HepG2 (cell line): Measurements from ENCODE around the gene KRTAP10-4. TPM values are rescaled to one million over a fixed set of nuclear protein-coding genes. Genes with fewer than 3 reads are reported as not detected.

ENCODE experiments used
- ATAC-seq: fragments of 200-7000 bp; cut with Tn5 transposase; 3 replicates; pipeline ENCODE4 v1.9.1; 2020; ENCODE audit warnings: mild to moderate bottlenecking, moderate library complexity
- BruUV-seq: library from RNA; stranded (reverse); fragments of 400-500 nt; replicated peaks from 2 replicates; lab custom pipeline; 2021; lab: Mats Ljungman, UMichigan
- CTCF ChIA-PET: fragments of 300-600 bp; formaldehyde crosslinking; extraction: SDS; loops from one replicate; lab custom pipeline; 2021; ENCODE audit warnings: low total read pairs, inconsistent platforms, low intra/inter-chr PET ratio; lab: Yijun Ruan, JAX
- POLR2A ChIA-PET: fragments of 350-600 bp; sonication (Branson Sonifier 250); formaldehyde crosslinking; loops from one replicate; lab custom pipeline; 2020; ENCODE audit warnings: antibody characterized with exemption, inconsistent platforms; lab: Yijun Ruan, JAX
- DNase-seq: peaks from one replicate; pipeline ENCODE4 v3.0.0-alpha.2; 2015; ENCODE audit warnings: low spot score
- FAIRE-seq: peaks from 3 replicates; lab custom pipeline; 2011; peaks lifted over from hg19 to GRCh38; lab: Jason Lieb, UNC
- H2AFZ ChIP-seq: one replicate; pipeline ENCODE4 v1.6.1; 2011; ENCODE audit warnings: low read length, inconsistent platforms
- H3K27ac ChIP-seq: fragments of 300-600 bp; 3 replicates; pipeline ENCODE4 v1.8.0; 2011; ENCODE audit warnings: mixed run types, mild to moderate bottlenecking, mixed read lengths, low read length, inconsistent platforms; ENCODE audit not compliant: insufficient read depth; ENCODE audit errors: extremely low read length
- H3K27me3 ChIP-seq, 2 experiments: fragments of 200-600 bp in 1 of 2; 2 replicates in 1 of 2; 3 replicates in 1 of 2; pipeline versions ENCODE4 v1.6.0 to v1.8.0; 2011; ENCODE audit warnings: low read length in 2 of 2, mild to moderate bottlenecking in 2 of 2, moderate library complexity in 2 of 2, inconsistent platforms in 1 of 2; ENCODE audit not compliant: insufficient read depth in 2 of 2, control insufficient read depth in 1 of 2
- H3K36me3 ChIP-seq, 2 experiments: fragments of 200-600 bp in 1 of 2; replicated peaks in 1 of 2; 2 replicates in 1 of 2; 3 replicates in 1 of 2; pipeline versions ENCODE4 v1.5.1 to v1.8.0; 2011; ENCODE audit warnings: low read length in 2 of 2, inconsistent platforms in 1 of 2; ENCODE audit not compliant: insufficient read depth in 2 of 2, control insufficient read depth in 1 of 2
- H3K4me1 ChIP-seq: 2 replicates; pipeline ENCODE4 v1.5.1; 2012; ENCODE audit warnings: low read length, inconsistent platforms; ENCODE audit not compliant: insufficient read depth
- H3K4me2 ChIP-seq: 2 replicates; pipeline ENCODE4 v1.6.0; 2011; ENCODE audit warnings: low read depth, low read length, inconsistent platforms
- H3K4me3 ChIP-seq, 3 experiments: fragments of 200-600 bp in 1 of 3; sonication (generic), shearing (Covaris generic) in 1 of 3; replicated peaks in 1 of 3; 2 replicates each; pipeline ENCODE4 v1.5.1; 2011 to 2016; ENCODE audit warnings: low read length in 3 of 3, inconsistent platforms in 2 of 3, low read depth in 2 of 3, mild to moderate bottlenecking in 2 of 3, control low read depth in 1 of 3, mixed read lengths in 1 of 3; ENCODE audit not compliant: insufficient read depth in 1 of 3
- H3K79me2 ChIP-seq: one replicate; pipeline ENCODE4 v1.6.1; 2011; ENCODE audit warnings: low read length, inconsistent platforms; ENCODE audit not compliant: insufficient read depth
- H3K9ac ChIP-seq: 2 replicates; pipeline ENCODE4 v1.6.0; 2011; ENCODE audit warnings: mild to moderate bottlenecking, low read depth, low read length, inconsistent platforms; ENCODE audit not compliant: insufficient read depth
- H3K9me3 ChIP-seq: 2 replicates; pipeline ENCODE4 v1.5.1; 2012; ENCODE audit warnings: mild to moderate bottlenecking, low read length
- H4K20me1 ChIP-seq: 2 replicates; pipeline ENCODE4 v1.6.0; 2011; ENCODE audit warnings: inconsistent platforms, mild to moderate bottlenecking, low read length, moderate library complexity; ENCODE audit not compliant: insufficient read depth
- BRD4 ChIP-seq: sonication (generic); formaldehyde crosslinking; IDR thresholded peaks from 2 replicates; pipeline ENCODE4 v1.4.0; 2020; ENCODE audit warnings: missing genetic modification reagents
- HOXA9 ChIP-seq: sonication (generic); formaldehyde crosslinking; IDR thresholded peaks from 2 replicates; pipeline ENCODE4 v1.8.1; 2022; ENCODE audit warnings: missing genetic modification reagents, mild to moderate bottlenecking, moderate library complexity, borderline replicate concordance
- JUNB ChIP-seq: sonication (generic); formaldehyde crosslinking; IDR thresholded peaks from 2 replicates; pipeline ENCODE4 v1.8.0; 2022; ENCODE audit warnings: missing genetic modification reagents, mild to moderate bottlenecking, borderline replicate concordance
- KLF15 ChIP-seq: sonication (generic); formaldehyde crosslinking; IDR thresholded peaks from 2 replicates; pipeline ENCODE4 v1.8.1; 2023; ENCODE audit warnings: borderline replicate concordance, mild to moderate bottlenecking, inconsistent platforms, missing genetic modification reagents, mixed read lengths
- NFKB2 ChIP-seq: sonication (generic); formaldehyde crosslinking; IDR thresholded peaks from 2 replicates; pipeline ENCODE4 v1.4.0; 2020; ENCODE audit warnings: missing genetic modification reagents, borderline replicate concordance
- SP1 ChIP-seq, 2 experiments: fragments of 450-650 bp in 1 of 2; sonication (generic) in 1 of 2; formaldehyde crosslinking in 1 of 2; IDR thresholded peaks; 2 replicates each; pipeline versions ENCODE4 v1.4.0 to v1.6.1; 2016 to 2020; ENCODE audit warnings: missing genetic modification reagents in 1 of 2
- ZFP36 ChIP-seq: fragments of 150-350 bp; IDR thresholded peaks from 2 replicates; pipeline ENCODE4 v1.6.1; 2018; ENCODE audit warnings: borderline replicate concordance, low read length, low read depth; ENCODE audit not compliant: partially characterized antibody
- WGBS: methylation state at CpG from one replicate; pipeline ENCODE4 v1.1.6; 2017; ENCODE audit warnings: low lambda C conversion rate; 5-methylcytosine and 5-hydroxymethylcytosine counted together
- in situ Hi-C: cut with HindIII; loops from 2 replicates; pipeline ENCODE4 v1.10.0; 2017; ENCODE audit warnings: low pct_unique_long_range_greater_than_20kb; ENCODE audit not compliant: extremely low pct_ligation_motif_present
- intact Hi-C: fragments of 100-400 bp; cut with micrococcal nuclease; formaldehyde crosslinking; loops from one replicate; pipeline ENCODE4 v1.10.0; 2022; ENCODE audit not compliant: unreplicated experiment
- polyA plus RNA-seq, 8 experiments: library from polyadenylated mRNA; depleted of rRNA in 3 of 8; stranded (reverse) in 7 of 8; unstranded in 1 of 8; fragments of >200 nt; fragmentation: Illumina TruSeq in 4 of 8; extraction: Trizol in 4 of 8; gene quantifications; 2 replicates each; pipeline versions ENCODE4 v1.2.1 to v1.2.3, GENCODE V29; 2011 to 2016; ENCODE audit warnings: low read depth in 4 of 8, missing spikeins in 1 of 8, mixed read lengths in 1 of 8; ENCODE audit not compliant: insufficient read depth in 1 of 8
- total RNA-seq, 5 experiments: library from RNA; depleted of rRNA; stranded (reverse); fragments of >200 nt; fragmentation: Illumina TruSeq; extraction: Trizol; gene quantifications; 2 replicates each; pipeline ENCODE4 v1.2.3, GENCODE V29; 2016; ENCODE audit warnings: low read depth in 1 of 5
- TF ChIP-seq, protein P1 (sequence below): sonication (generic); formaldehyde crosslinking; IDR thresholded peaks from 2 replicates; pipeline ENCODE4 v1.5.1; 2020; ENCODE audit warnings: mild to moderate bottlenecking, moderate library complexity, missing genetic modification reagents
- TF ChIP-seq, protein P2 (sequence below): sonication (generic); formaldehyde crosslinking; IDR thresholded peaks from 2 replicates; pipeline ENCODE4 v1.4.0; 2020; ENCODE audit warnings: mild to moderate bottlenecking, missing genetic modification reagents
- TF ChIP-seq, protein P3 (sequence below): fragments of 450-650 bp; IDR thresholded peaks from 2 replicates; pipeline ENCODE4 v1.6.1; 2016

The KRTAP10-4 gene
- total and polyA plus RNA-seq, 2 of the 13 experiments (the other 11 are each of a cell fraction or from before 2014, with no cell fraction given): not detected

DNA sequence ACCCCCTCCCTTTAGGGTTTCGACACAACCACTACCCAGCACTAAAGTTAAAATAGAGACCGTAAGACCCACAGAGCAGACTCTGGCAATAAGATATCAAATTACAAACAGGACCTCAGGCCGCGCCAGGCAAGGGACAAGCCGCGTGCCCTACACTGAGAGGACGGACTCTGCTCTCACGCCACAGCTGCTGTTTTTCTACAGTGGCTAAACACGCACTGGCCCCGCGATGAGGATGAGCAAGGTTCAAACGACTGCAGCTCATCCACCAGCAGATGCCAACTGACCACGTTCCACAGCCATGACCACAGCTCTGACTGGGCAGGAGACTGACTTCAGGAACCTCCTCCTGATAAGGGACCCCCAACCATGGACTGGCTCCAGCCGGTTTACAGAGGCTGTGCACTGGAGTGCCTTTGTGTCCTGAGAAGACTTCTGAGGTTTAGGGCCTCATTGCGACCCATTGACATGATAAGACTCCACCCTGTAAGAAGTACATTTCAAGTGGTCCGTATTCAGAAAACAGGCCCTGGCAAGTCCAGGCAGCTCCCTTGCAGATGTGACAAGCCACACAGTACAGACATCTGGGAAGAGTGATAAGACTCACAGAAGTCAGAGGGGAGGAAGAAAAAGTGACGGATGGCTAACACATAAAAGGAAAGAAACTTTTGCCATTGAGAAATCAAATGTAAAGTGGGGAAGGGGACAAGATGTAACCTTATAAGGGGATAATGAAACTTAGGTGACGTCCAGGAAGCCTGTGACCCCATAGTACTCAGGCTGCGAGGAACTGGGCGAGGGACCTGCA is 20.3 kb downstream of the KRTAP10-4 start (continued):
- peak; percentile 80; the same call in 1 of the 2 replicates for TF ChIP-seq NFKB2 (CRISPR knock-in tag)

DNA sequence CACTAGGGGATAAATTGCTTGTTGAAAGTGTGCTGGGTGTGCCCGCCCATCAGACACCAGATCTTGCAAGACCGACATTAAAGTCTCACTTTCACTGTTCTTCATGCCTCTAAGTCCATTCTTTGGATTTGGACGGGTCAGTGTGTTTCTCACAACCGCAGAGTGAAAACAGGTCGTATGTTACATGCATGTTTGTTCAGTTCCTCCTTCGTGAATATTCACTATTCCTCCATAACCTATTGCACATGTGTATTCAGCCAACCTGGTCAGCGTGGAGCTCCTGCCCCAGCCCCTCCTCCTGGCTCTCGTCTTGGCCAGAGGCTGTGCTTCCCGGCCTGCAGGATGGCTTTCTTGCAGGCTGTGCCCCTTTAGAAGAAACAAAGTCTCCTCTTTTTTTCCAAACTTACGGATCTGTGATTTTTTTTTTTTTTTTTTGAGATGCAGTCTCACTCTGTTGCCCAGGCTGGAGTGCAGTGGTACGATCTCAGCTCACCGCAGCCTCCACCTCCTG is 20.9 kb downstream of the KRTAP10-4 start:
- ATAC-seq (no peak), DNase-seq (no peak), FAIRE-seq (no peak)
- no peaks in the 10 kb centered on the region for H4K20me1 ChIP-seq
- no peak overlapping the region; the same call in 1 of the 2 replicates for H3K9ac ChIP-seq
- CTCF ChIA-PET: no interaction called here
- no peak overlapping the region for H2AFZ ChIP-seq
- H3K9me3 ChIP-seq: no peaks in the 10 kb centered on the region
- POLR2A ChIA-PET: no interaction called here
- no peaks in the 10 kb centered on the region for H3K36me3 ChIP-seq
- H3K4me3 ChIP-seq: no peak overlapping the region
- intact Hi-C loops (no loop called here), in situ Hi-C loops (no loop called here)
- no peaks in the 10 kb centered on the region for H3K27me3 ChIP-seq
- no peak overlapping the region; the same call in 1 of the 2 replicates for H3K4me2 ChIP-seq
- H3K27ac ChIP-seq: peak overlapping the region; percentile 80
- no peaks in the 10 kb centered on the region for H3K79me2 ChIP-seq
- peaks cover 52% of the 10 kb centered on the region for H3K4me1 ChIP-seq
- no TSS peak for BruUV-seq
- TF ChIP-seq SP1 (IDR thresholded peaks at IDR 0.05) (no peak), SP1 (CRISPR knock-in tag; IDR thresholded peaks at IDR 0.05) (no peak), JUNB (CRISPR knock-in tag) (no peak), ZFP36 (no peak), KLF15 (CRISPR knock-in tag) (no peak), BRD4 (no peak), HOXA9 (CRISPR knock-in tag) (no peak)
- TF ChIP-seq, protein P1, sequence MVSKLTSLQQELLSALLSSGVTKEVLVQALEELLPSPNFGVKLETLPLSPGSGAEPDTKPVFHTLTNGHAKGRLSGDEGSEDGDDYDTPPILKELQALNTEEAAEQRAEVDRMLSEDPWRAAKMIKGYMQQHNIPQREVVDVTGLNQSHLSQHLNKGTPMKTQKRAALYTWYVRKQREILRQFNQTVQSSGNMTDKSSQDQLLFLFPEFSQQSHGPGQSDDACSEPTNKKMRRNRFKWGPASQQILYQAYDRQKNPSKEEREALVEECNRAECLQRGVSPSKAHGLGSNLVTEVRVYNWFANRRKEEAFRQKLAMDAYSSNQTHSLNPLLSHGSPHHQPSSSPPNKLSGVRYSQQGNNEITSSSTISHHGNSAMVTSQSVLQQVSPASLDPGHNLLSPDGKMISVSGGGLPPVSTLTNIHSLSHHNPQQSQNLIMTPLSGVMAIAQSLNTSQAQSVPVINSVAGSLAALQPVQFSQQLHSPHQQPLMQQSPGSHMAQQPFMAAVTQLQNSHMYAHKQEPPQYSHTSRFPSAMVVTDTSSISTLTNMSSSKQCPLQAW (CRISPR knock-in tag): no peak
- TF ChIP-seq, protein P2, sequence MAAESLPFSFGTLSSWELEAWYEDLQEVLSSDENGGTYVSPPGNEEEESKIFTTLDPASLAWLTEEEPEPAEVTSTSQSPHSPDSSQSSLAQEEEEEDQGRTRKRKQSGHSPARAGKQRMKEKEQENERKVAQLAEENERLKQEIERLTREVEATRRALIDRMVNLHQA (CRISPR knock-in tag): no peak
- TF ChIP-seq, protein P3, sequence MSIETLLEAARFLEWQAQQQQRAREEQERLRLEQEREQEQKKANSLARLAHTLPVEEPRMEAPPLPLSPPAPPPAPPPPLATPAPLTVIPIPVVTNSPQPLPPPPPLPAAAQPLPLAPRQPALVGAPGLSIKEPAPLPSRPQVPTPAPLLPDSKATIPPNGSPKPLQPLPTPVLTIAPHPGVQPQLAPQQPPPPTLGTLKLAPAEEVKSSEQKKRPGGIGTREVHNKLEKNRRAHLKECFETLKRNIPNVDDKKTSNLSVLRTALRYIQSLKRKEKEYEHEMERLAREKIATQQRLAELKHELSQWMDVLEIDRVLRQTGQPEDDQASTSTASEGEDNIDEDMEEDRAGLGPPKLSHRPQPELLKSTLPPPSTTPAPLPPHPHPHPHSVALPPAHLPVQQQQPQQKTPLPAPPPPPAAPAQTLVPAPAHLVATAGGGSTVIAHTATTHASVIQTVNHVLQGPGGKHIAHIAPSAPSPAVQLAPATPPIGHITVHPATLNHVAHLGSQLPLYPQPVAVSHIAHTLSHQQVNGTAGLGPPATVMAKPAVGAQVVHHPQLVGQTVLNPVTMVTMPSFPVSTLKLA: no peak
- TF ChIP-seq, all 625 proteins: peak for 0
- 94% methylated on average over 12 of the region's 12 CpGs for WGBS
